ENCODE data around the gene CD151.

DNA sequence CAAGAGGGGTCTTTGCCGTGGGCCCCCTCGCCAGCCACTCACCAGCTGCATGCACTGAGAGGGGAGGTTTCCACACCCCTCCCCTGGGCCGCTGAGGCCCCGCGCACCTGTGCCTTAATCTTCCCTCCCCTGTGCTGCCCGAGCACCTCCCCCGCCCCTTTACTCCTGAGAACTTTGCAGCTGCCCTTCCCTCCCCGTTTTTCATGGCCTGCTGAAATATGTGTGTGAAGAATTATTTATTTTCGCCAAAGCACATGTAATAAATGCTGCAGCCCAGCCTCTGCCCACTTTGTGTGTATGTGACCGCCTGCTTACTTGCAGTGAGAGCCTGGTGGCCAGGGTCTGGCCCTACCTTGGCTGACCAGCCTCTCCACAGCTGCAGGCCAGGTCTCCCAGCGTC lies 7.8 kb upstream of the CD151 start:
- TF ChIP-seq, protein P1, sequence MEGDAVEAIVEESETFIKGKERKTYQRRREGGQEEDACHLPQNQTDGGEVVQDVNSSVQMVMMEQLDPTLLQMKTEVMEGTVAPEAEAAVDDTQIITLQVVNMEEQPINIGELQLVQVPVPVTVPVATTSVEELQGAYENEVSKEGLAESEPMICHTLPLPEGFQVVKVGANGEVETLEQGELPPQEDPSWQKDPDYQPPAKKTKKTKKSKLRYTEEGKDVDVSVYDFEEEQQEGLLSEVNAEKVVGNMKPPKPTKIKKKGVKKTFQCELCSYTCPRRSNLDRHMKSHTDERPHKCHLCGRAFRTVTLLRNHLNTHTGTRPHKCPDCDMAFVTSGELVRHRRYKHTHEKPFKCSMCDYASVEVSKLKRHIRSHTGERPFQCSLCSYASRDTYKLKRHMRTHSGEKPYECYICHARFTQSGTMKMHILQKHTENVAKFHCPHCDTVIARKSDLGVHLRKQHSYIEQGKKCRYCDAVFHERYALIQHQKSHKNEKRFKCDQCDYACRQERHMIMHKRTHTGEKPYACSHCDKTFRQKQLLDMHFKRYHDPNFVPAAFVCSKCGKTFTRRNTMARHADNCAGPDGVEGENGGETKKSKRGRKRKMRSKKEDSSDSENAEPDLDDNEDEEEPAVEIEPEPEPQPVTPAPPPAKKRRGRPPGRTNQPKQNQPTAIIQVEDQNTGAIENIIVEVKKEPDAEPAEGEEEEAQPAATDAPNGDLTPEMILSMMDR (IDR thresholded peaks at IDR 0.05), result no peak
- TF ChIP-seq POLR2A (IDR thresholded peaks at IDR 0.05), result no peak

Data from esophagus squamous epithelium (tissue), 4 donors.